ENCODE results near the gene RPL10A.
"Not testable (repeated sequence)": the region's sequence is repeated elsewhere in the genome, so short reads cannot be mapped to it uniquely, and the experiment has no call there.

RPL10A gene

GRCh38 chr6:35508027-35508426 is 39.8 kb downstream of the RPL10A start:
- TF ChIP-seq CTCF (conservative IDR thresholded peaks at IDR 0.05), result no peak
- TF ChIP-seq ZFX (IDR thresholded peaks at IDR 0.05), result no peak

GRCh38 chr6:35508542-35508941 is 40.3 kb downstream of the RPL10A start:
- H3K27ac ChIP-seq, result no peak overlapping the region
- TF ChIP-seq CTCF (conservative IDR thresholded peaks at IDR 0.05) (no peak), ZFX (IDR thresholded peaks at IDR 0.05) (no peak)

More at GRCh38 chr6:35508027-35508426, 39.8 kb downstream of the RPL10A start:
- H3K27ac ChIP-seq, result no peak overlapping the region

GRCh38 chr6:35510916-35511561 is 42.8 kb downstream of the RPL10A start:
- TF ChIP-seq CTCF (conservative IDR thresholded peaks at IDR 0.05) (no peak), ZFX (IDR thresholded peaks at IDR 0.05) (no peak)
- H3K27ac ChIP-seq, result no peak overlapping the region

- TF ChIP-seq CTCF (conservative IDR thresholded peaks at IDR 0.05) (no peak), ZFX (IDR thresholded peaks at IDR 0.05) (no peak)
- no peak overlapping the region for H3K27ac ChIP-seq
Observed at GRCh38 chr6:35511562-35511941, 43.4 kb downstream of the RPL10A start.

- TF ChIP-seq CTCF (conservative IDR thresholded peaks at IDR 0.05) (no peak), ZFX (IDR thresholded peaks at IDR 0.05) (no peak)
- H3K27ac ChIP-seq, result no peak overlapping the region
Observed at GRCh38 chr6:35512006-35512405, 43.8 kb downstream of the RPL10A start.

GRCh38 chr6:35512740-35513139 is 44.5 kb downstream of the RPL10A start, which contains the start of gene TULP1:
TULP1 (minus strand) TSS chr6:35512896; CDS start chr6:35512858, 38 bp downstream.
- no peak within 1 kb of the TSS for H3K27ac ChIP-seq
- TF ChIP-seq CTCF (conservative IDR thresholded peaks at IDR 0.05) (no peak), ZFX (IDR thresholded peaks at IDR 0.05) (no peak)

- TF ChIP-seq CTCF (conservative IDR thresholded peaks at IDR 0.05), result no peak
- no peak for TF ChIP-seq ZFX (IDR thresholded peaks at IDR 0.05)
- H3K27ac ChIP-seq, result no peak overlapping the region
Observed at GRCh38 chr6:35514587-35514986, 46.4 kb downstream of the RPL10A start.

GRCh38 chr6:35515939-35516338 is 47.7 kb downstream of the RPL10A start:
- not testable (repeated sequence) for H3K27ac ChIP-seq

All from C4-2B (cell line).